HG03575 (cell line): ENCODE data around the gene UBE2Q2.
"Not testable (repeated sequence)": the region's sequence is repeated elsewhere in the genome, so short reads cannot be mapped to it uniquely, and the experiment has no call there.

ENCODE experiments used
- ATAC-seq: cut with Tn5 transposase; IDR thresholded peaks from one replicate; pipeline ENCODE4 v1.9.1; 2021; ENCODE audit not compliant: unreplicated experiment, insufficient number of reproducible peaks, low FRiP score; ENCODE audit errors: extremely low read depth

The UBE2Q2 gene

DNA sequence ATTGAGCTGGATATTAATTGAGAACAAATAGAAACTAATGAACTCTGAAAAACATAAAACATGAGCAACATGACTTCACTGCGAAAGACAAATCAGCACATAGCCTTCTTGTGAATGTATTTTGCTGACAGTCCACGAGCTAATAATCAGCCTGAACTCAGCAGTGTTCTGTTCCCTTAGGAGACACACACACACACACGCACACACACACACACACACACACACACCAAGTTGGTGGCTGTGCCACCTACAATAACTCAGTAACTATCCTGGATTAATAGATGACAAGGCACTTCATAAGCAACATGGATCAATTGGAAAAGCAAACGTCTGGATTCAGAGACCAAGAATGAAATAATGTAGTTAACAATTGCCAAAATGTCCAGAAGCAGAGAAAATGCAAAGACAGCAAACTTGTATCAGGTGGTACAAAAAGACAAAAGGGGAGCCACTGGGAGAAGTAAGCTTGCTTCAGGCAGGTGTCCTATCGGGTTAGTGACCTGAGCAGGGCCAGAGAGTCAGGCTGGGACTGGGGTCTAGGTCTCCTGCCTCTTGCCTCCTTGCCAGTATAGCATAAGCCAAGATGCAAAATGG, 20.5 kb upstream of the UBE2Q2 start:
- ATAC-seq: no peak

DNA sequence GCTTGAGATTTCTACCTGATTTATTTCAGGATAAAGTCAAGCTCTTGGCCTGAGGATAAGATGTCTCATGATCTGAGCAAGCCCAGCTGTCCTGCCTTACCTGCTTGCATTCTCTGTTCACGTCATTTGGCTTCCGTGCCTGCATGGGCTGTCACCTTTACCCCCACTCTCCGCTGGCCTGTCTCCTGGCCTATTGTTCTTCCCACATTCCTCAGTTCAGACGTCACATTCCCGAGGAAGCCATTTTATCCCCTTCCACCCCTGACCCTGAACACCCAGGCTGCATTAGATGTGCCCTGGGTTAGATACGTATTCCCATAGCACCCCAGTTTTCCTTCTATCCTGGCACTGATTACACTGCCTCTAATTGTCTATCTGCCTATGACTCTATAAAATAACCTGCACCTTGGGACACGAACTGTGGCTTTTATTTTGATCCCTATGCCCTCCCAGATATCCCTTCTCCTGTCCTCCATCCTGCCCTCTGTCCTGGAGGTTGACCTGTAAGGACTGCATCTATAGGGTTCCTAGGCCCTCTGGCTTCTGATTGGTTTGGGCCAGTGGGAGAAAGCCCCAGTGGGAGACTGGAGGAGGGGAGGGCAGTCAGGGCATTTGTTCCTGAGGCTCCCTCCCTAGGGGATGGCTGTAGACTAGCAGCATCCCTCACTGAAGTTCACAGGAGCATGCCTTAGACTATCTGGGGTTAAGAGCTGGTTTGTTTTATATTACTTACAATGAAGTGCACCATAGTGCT, 19.2 kb upstream of the UBE2Q2 start:
- no peak for ATAC-seq

DNA sequence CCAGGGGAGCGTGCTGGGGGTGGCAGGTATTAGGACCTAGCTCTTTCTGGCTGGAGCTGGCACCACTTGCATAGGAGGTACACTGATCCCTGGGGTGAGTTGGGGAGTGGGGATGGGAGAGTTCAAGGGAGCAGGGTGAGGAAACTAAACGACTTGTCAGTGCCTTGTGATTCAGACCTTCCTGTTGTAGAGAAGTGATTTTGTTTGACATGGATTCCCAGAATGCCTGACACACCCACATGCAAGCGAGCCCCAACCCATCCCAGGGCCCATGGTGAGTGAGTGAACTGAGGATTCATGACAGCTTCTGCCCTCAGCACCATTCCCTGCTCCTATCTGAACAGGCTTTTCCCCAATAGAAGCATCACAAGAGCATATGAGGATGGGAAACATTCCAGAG, 15.6 kb upstream of the UBE2Q2 start:
- ATAC-seq: no peak

DNA sequence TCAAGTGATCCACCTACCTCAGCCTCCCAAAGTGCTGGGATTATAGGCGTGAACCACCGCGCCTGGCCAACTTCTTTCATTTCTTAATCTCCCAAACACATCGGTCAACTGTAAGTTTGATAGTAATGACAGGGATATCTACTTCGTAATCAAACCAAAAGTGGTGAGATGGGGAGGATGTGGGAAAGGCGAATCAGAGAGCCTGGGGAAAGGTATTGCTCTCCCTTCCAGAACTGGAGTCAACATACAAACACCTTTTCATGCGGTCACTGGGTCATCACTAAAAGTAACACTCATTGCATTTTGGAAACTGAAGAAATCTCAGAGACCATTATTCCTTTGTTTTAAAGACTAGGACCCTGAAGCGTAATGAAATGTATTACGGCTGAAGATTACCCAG, 14.8 kb upstream of the UBE2Q2 start:
- ATAC-seq: no peak

DNA sequence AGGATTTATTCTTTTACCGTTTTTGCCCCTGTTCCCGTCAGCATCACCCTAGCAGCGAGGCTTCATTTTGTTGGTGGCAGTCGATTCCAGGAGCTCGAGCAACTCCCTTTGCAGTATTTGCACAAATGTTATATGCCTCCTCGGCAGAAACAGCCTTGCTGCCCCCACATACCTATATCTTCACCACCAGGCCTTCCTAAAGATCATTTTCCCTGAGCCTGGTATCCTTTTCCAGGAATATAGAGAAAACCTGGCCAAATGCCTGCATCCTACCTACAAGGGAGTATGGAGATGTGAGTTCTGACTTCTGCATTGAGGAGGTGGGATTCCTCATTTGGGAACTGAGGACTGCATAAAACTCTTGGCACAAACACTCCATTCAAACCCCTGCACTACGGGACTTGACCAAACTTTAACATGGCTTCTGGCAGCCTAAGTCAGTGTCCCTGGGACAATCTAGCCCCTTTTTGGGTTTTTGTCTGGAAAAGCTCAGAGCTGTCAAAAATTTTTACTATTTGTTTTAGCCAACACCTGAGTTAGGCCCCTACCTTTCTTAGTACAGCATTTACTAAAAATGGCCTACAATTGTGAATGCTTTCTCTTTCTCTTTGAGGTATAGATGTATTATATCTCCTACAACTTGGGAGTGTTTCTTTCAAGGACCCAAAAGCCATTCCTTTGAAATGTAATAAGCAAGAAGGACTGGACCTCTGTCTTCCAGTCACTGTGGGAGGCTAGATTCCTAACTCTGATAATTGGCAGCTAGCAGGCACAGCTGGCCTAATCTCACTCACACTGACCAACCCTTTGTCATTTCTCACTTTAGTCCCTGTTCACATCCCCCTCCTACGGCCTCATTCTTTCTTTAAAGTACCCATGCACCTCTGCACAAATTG, 12.1 kb upstream of the UBE2Q2 start:
- no peak for ATAC-seq

DNA sequence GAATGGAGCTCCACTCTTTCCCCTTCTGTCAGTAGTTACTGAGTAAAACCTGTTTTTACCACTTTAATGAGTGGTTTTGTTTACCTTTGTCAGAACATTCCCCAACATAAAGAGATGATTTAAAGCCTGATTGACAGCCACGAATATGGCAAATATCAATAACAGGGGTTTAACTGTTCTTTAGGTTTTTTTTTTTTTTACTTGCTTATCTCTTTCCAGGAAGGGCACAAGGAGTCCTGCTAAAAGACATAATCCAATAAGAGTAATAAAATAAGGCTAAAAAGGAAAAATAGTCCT, 11.5 kb upstream of the UBE2Q2 start:
- ATAC-seq: no peak

DNA sequence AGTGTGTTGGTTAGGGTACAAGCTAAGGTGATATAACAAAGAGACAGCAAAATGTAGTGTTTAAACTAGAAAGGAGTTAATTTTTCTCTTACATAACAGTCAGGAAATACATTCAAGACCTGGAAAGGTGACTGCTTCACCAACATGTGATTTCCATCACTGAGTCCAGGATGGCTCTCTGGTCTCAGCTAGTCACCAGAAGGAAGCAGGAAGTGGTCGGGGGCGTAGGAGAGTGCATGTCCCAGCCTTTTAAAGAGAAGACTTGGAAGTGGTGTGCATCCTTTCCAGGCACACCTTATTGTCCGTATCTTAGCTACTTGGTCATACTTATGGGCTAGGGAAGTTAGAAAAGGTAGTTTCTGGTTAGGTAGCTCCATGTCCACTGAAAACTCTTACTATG, 11.1 kb upstream of the UBE2Q2 start:
- ATAC-seq: no peak

DNA sequence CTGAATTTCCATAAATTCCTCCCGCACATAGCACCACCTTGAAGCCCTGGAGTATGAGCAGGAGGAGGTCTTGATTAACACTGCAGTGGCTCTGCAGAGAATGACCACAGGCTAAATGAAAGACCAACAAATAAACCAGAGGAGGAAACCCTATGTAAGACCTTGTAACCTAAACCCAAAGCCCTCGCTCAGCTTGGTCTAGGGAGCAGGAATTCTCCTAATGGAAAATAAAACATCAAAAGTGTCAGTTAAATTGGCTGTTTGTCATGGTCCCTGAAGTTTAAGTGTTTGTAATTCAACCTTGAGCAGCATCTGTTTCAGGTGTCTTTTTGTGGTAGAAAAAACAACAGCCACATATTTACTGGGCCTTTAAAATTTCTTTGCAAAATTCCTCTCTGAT, 9.2 kb upstream of the UBE2Q2 start:
- no peak for ATAC-seq

DNA sequence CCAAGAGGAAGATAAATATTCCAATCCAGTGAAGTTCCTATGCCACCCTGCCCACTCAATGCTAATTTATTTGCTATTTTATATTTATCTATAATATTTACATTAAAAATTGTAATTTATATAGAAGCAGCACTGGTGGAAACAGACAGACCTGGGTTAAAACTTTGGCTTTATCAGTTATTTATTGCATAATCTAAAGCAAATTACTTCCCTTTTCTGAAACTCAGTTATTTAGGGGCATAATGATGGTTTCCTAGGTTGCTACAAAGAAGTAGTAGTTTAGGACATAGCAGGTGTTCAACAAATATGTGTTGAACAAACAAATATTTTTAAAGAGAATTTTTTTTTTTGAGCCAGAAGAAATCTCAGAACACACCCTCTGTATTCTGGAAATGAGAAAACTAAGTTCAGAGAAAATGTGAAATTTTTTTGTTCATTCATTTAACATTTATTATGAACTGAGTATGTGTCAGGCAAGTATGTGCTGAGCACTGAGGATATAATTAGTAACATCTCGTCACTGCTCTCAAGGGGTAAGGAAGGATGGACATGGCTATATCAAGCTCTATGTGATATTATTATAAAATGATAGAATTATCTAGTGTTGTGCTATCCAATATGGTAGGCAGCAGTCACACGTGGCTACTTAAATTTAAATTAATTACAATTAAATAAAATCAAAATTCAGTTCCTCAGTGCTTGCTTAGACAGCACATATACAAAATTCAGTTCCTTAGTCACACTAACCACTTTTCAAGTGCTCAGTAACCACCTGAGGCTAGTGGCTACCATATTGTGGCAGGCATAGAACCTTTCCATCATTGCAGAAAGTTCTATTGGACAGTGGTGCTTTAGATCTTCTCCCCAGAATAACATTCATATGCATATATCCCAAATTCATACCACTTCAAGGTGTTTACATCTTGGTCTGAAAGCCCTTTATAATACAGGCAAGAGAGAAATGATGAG, 7.0 kb upstream of the UBE2Q2 start:
- ATAC-seq: no peak

DNA sequence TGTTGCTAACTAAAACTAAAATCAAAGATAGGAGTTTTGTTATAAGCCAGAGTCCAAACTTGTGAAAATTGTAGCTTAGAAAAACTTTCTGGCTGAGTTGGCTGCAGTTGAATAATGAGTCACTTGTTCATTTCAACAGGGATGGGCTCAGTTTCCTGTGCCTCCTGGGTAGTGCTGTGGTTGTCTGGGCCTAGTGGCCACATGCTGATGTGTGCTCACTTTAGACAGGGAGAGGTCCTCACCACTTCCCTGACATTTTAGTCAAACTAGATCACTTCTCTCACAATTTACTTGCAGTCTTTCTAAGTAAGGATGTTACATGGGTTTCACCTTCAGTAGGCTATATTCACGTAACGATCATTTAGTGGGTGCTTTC, 6.3 kb upstream of the UBE2Q2 start:
- no peak for ATAC-seq

DNA sequence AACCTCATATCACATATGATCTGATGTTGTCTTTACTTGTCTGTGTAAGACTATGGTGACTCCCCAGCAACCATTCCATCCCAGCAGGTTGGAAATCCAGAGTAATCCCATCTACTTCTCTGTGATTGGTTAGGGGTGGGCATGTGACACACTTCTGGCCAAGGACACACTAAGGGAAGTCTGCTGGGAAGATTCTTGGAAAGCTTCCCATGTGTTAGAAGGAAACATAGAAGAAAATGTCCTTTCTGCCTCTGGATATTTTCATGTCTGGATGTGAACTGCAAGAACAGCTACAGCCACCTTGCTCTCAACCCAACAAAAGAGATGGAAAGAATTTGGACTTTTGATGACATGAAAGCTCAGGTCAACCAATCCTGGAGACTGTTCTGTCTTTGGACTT, 2.6 kb upstream of the UBE2Q2 start:
- no peak for ATAC-seq

DNA sequence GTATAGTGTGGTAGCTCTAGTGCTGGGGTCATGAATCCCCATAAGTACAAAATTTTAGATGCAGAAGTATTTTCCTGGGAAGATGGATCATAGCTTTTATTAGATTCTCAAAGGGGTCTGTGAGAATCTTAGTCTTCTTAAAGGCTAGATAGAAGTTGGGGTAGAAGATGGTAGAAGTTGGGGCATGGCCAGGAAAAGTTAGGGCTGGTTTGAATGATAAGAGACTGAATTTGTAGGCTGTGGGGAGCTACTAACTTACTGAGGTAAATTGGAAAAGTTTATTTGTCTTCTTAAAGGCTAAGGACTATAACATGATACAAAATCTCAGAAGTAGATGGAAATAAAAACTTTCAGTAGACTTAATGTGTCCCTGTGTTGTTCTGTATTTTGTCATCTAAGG, 1.6 kb upstream of the UBE2Q2 start:
- no peak for ATAC-seq

DNA sequence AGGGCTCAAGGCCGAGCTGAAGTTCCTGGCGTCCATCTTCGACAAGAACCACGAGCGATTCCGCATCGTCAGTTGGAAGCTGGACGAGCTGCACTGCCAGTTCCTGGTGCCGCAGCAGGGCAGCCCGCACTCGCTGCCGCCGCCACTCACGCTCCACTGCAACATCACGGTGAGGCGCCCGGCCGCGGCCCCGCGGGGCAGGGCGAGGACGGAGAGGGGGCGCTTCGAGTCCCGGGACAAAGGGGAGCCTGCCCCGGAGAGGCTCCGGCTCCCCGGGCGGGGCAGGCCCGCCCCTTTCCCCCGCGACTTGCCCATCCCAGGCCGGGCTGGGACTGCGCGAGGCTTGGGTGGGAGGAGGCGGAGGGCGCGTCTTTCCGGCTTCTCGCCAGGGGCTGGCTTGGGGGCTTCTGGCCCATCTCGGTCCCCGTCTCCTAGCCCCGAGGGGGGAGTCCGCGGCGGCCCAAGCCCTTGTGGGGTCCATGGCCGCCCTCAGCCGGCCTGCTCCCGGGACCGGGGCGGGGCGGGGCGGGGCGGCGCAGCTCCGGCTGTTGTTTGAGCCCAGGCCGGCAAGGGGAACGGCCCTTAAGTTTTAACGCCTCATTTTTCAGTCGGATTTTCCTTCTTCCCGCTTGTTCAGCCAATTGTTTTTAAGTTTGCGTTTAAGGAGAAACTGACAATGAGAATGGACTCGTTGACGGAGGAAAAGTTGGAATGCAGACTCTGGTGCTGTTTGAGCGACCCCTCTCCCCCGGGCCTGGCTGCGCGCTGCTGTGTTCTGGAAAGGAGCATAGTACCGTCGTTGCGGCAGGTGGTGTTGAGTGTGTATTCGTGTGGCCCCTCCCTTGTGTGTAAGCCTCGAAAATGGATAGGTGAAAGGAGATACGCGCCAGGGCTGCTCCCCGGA, 683 bp downstream of the UBE2Q2 start:
- ATAC-seq: no peak

DNA sequence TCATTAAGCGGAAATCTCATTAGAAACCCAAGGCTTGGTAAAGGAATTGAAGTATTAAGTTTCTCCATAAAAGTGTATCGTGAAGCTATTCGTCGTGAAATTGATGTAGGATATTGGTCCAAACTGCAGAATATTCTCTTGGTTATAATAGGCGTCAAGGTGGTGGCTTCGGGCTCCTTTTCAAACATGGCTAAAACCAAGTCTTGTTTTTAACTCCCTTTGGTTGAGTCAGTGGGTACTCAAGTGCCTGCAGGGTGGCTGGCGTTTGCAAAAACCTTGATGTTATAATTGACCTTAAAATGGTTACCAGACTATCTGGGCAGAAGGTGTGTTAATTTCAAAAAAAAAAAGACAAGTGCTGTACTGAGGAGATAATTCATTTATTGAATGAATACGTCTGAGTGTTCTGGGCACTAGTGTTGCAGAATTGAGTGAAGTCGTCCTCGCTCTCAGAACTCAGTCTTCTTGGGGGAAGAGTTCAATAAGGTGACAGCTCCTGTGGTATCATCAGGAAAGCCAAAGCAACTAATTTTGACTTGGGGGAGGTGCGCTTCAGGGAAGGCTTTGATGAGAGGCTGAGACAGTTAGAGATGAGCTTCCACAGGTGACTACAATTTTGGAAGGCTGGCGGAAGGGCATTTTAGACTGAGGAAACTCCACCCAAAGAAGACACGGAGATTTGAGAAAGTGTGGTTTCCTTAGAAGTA, 1.5 kb downstream of the UBE2Q2 start:
- ATAC-seq: no peak

DNA sequence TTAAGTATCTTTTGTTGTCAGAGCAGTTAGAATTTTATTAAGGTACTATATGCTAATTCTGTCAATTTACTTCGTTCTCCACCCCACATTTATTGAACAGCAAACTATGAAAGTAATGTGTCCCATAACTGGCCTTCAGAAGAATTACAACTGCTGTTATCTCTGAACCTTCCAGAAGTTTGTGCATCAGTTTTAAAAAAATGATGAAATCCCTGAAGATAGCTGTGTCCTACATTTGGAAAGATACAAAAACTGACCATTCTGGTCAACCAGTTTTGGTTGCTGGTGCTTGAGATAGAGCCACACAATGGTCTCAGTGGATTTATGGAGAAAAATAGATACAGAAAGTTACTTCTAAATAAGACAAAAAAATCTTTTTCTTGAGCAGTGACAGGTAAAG, 5.9 kb downstream of the UBE2Q2 start:
- ATAC-seq: no peak

DNA sequence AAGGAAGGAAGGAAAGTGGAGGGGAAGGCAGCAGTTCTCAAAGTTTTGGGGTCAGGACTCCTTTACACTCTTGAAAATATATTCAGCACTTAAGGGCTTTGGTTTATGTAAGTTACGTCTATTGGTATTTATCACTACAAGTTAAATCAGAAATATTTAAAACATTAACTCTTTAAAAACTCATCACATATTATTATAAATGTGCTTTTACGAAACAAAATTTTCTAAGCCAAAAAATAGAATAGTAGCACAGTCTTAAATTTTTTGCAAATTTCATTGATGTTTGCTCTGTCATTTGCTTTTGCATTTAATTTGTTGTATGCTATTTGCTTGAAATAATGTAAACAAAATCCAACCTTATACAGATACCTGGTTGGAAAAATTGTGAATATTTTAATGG, 7.5 kb downstream of the UBE2Q2 start:
- no peak for ATAC-seq

DNA sequence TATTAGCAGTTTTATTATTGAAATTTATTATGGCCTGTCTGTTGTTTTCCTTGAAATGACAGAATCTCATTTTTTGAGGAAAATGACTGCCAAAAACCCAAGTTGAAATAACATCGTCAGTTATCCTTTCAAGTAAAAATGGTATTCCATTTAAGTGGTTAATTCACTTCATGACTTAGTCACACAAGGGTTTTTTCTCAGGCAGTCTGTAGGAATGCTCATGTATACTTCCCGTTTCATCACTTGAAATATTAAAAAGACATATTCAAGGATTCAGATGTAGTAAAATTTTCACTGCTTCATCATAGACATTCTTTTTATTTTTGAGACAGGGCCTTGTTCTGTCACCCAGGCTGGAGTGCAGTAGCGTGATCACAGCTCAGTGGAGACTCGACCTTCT, 8.3 kb downstream of the UBE2Q2 start:
- ATAC-seq: not testable (repeated sequence)

DNA sequence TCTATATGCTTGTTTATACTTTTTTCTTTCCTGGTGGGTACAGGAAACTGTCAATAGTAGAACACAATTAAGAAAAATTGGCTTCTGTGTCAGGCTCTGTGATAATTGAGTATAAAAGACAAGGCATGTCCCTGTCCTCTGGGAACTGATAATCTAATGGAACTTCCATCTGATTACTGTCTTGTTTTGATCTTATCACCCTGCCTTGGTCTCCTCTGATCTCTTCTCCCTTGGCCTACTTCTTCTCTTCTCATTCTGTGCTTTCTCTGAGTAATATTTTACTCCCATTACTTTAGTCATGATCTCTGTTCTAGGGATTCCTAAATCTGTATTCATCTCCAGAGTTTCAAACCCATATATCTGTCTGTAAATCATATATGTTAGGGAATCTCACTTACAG, 14.6 kb downstream of the UBE2Q2 start:
- ATAC-seq: no peak
